Muscle layer of colon (tissue), 2 donors: Measurements from ENCODE around the gene CCDC12.

Experiments
- H3K27ac ChIP-seq: one replicate; pipeline ENCODE4 v1.7.0; 2013; ENCODE audit warnings: low read depth, mild to moderate bottlenecking, low read length, moderate library complexity
- H3K27me3 ChIP-seq, 2 donors: one replicate each; pipeline ENCODE4 v1.7.0; 2013; ENCODE audit warnings: low read length in 2 of 2, mild to moderate bottlenecking in 2 of 2; ENCODE audit not compliant: insufficient read depth in 2 of 2, control insufficient read depth in 1 of 2
- H3K36me3 ChIP-seq: one replicate; pipeline ENCODE4 v1.7.0; 2013; ENCODE audit warnings: mild to moderate bottlenecking, low read length; ENCODE audit not compliant: insufficient read depth
- H3K4me1 ChIP-seq: one replicate; pipeline ENCODE4 v1.7.0; 2013; ENCODE audit warnings: mild to moderate bottlenecking, low read length; ENCODE audit not compliant: insufficient read depth
- H3K4me3 ChIP-seq, 2 donors: one replicate each; pipeline ENCODE4 v1.7.0; 2013; ENCODE audit warnings: low read length in 2 of 2, low read depth in 1 of 2, mild to moderate bottlenecking in 1 of 2, moderate library complexity in 1 of 2
- H3K9ac ChIP-seq: one replicate; pipeline ENCODE4 v1.7.0; 2013; ENCODE audit warnings: low read length
- H3K9me3 ChIP-seq: one replicate; pipeline ENCODE4 v1.7.0; 2013; ENCODE audit warnings: mild to moderate bottlenecking, low read length
- donor health status: abdominal sarcoma.
- donor health status: Adenocarcinoma of cecum.

The CCDC12 gene

DNA sequence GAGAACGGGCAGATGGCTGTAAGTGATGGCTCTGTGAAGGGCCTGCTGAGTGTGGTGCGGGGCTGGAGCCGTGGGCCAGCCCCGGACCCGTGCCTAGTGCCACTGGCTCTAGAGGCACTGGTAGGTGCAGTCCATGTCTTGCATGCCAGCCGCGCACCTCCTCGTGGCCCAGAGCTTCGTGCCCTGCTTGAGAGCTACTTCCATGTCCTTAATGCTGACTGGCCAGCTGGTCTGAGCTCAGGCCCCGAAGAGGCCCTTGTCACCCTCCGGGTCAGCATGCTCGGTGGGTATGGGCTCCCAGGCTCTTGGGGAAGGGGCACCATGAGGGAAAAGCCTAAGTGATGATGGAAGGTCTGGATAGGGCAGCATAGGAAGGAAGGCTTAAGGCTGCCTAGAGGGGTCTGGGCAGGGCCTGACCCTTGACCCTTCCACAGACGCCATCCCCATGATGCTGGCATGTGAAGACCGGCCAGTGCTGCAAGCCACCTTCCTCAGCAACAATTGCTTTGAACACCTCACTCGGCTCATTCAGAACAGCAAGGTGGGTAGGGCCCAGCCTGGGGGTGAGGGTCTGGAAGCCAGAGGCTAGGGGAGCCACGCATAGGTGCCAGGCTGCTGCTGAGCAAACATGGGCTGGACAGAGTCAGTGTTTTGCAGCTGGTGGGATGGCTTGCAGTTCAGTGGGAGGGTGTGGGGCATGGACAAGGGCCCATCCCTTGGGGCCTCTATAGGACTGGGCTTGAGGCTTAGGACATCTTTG lies 15.0 kb upstream of the CCDC12 start:
- Histone ChIP-seq H3K4me1 (peaks cover 4% of the 10 kb centered on the region), H3K36me3 (no peaks in the 10 kb centered on the region), H3K4me3 (no peak overlapping the region), H3K27me3 (no peaks in the 10 kb centered on the region), H3K9ac (no peak overlapping the region), H3K27ac (no peak overlapping the region), H3K9me3 (no peaks in the 10 kb centered on the region)

DNA sequence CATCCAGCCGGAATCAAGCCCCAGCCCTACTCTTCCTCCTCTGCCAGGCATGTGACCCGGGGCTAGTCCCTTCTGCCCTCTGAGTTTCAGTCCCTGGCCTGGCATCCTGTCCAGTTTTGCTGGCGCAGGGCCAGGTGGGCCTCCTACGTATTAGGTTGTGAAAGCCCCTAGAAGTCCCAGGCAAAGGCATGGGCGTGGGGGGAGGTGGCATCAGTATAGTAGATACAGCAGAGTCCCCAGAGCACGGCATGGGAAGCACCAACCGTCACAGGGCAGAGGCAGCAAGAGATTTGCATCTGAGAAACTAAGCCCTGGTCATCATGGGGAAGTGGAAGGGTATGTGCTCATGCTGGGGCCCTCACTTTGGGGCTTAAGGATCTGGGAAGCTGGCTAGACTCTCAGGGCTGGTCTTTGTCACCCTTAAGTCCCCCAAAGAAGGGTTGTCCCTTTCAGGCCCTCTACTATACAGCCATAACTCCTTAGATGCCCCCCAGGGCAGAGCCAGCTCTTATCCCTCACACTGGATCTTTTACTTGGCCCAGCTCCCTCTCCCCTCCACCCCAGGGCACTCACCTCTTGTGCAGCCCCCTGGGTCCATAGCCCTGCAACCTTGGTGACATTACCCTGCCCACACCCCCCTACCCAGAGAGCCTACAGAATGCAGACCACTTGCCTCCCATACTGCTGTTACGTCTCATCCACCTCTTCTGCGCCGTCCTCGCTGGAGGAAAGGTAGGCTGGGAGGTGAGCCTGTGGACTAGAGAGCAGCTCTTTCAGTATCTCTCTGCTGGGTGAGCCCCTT lies 14.2 kb upstream of the CCDC12 start:
- no peak overlapping the region for H3K27ac ChIP-seq

DNA sequence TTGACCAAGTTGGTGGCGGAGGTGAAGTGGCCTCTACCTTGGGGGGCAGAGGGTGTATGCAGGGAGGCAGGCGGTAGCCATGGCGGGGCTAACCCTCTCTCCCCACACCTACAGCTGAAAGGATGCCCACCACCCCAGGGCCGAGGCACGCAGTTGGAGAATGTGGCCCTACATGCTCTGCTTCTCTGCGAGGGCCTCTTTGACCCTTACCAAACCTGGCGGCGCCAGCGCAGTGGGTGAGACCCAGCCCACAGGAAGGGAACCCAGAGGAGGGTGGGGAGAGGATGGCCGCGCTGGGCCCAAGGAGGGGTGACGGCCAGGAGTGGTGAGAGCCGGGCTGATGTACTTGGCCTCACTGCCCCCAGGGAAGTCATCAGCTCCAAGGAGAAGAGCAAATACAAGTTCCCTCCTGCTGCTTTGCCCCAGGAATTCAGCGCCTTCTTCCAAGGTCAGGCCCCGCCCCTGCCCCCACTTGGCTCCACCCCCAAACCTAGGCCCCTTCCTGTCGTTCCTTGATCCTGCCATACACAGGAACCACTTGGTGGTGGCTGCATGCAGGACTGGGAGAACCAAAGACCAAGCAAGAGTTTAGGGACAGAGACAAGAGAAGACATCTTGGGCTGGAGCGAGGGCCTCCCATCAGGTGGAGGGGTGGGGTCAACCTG lies 12.7 kb upstream of the CCDC12 start:
- no peaks in the 10 kb centered on the region for H3K9me3 ChIP-seq
- no peaks in the 10 kb centered on the region for H3K27me3 ChIP-seq
- no peaks in the 10 kb centered on the region for H3K36me3 ChIP-seq
- no peak overlapping the region for H3K4me3 ChIP-seq
- H3K9ac ChIP-seq, result no peak overlapping the region
- peaks cover 4% of the 10 kb centered on the region for H3K4me1 ChIP-seq
- no peak overlapping the region for H3K27ac ChIP-seq

More for the DNA sequence above, 14.2 kb upstream of the CCDC12 start:
- H3K9me3 ChIP-seq, result no peaks in the 10 kb centered on the region
- H3K9ac ChIP-seq, result no peak overlapping the region
- no peaks in the 10 kb centered on the region for H3K36me3 ChIP-seq
- no peak overlapping the region for H3K4me3 ChIP-seq
- peaks cover 4% of the 10 kb centered on the region for H3K4me1 ChIP-seq
- H3K27me3 ChIP-seq, result no peaks in the 10 kb centered on the region

DNA sequence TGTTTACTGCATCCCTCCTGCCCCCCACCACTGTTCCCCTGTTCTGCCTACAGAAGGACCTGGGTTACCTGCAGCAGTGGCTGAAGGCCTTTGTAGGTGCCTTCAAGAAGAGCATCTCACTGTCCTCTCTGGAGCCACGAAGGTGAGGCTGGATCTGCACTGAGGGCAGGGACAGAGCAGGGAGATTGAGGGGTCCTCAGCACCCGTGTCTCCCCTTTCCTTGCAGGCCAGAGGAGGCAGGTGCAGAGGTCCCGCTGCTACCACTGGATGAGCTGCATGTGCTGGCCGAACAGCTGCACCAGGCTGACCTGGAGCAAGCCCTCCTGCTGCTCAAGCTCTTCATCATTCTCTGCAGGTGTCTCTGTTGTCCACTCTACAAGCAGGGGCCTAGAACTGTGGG lies 12.1 kb upstream of the CCDC12 start:
- Histone ChIP-seq H3K36me3 (no peaks in the 10 kb centered on the region), H3K9ac (no peak overlapping the region), H3K27me3 (no peaks in the 10 kb centered on the region), H3K27ac (no peak overlapping the region), H3K4me3 (no peak overlapping the region), H3K9me3 (no peaks in the 10 kb centered on the region), H3K4me1 (peaks cover 4% of the 10 kb centered on the region)

DNA sequence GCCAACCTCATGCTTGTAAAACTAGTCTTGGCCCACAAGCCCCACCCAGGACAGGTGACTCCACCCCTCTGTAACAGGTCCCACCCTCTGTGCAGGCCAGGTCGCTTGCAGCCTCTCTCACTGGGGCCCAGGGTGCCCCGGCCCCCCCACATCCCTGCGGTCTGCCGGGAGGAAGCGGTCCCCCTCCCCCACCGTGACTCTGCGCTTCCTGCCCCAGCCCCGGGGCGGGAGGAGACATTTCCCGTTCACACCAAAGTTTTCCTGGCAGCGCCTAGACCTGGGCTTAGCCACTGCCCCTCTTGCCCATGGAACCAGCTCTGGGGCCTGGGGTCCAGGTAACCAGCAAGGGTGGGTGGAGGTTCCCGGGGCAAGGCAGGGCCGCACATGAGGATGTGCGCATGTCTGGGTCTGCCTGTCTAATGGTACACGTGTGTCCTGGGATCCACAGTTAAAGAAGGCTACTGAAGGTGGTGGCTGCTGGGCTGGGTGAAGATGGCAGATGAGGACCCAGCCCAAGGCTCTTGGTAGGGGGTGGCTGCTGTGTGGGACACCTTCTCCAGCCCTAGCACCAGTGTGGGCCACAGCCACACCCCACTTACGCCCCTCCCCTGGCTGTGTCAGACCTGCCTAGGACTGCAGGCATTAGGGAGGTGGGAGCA lies 11.3 kb upstream of the CCDC12 start:
- Histone ChIP-seq H3K27ac (no peak overlapping the region), H3K4me1 (peaks cover 4% of the 10 kb centered on the region), H3K36me3 (no peaks in the 10 kb centered on the region), H3K9ac (no peak overlapping the region), H3K4me3 (no peak overlapping the region), H3K9me3 (no peaks in the 10 kb centered on the region), H3K27me3 (no peaks in the 10 kb centered on the region)

DNA sequence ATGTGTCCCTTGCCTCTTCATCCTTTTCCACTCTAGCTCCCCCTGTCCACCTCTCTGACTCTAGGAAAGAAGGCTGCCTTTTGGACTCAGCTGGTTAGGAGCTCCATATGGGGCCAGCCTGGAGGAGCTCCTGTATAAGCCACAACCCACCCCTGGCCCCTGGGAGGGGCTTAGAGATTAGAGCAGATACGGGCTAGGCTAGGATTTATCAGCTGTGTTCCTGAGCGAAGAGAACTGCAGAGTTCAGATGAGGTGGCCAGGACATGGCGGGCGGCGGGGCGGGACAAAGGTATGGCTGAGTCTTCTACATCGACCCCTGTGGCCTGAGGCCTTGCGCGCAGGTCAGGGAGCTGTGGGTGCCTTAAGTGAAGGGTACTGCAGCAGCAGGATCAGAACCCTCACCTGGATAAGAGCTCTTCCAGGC lies 10.8 kb upstream of the CCDC12 start:
- Histone ChIP-seq H3K4me3 (no peak overlapping the region), H3K27ac (no peak overlapping the region), H3K9me3 (no peaks in the 10 kb centered on the region), H3K4me1 (peaks cover 4% of the 10 kb centered on the region), H3K36me3 (no peaks in the 10 kb centered on the region), H3K27me3 (no peaks in the 10 kb centered on the region), H3K9ac (no peak overlapping the region)

DNA sequence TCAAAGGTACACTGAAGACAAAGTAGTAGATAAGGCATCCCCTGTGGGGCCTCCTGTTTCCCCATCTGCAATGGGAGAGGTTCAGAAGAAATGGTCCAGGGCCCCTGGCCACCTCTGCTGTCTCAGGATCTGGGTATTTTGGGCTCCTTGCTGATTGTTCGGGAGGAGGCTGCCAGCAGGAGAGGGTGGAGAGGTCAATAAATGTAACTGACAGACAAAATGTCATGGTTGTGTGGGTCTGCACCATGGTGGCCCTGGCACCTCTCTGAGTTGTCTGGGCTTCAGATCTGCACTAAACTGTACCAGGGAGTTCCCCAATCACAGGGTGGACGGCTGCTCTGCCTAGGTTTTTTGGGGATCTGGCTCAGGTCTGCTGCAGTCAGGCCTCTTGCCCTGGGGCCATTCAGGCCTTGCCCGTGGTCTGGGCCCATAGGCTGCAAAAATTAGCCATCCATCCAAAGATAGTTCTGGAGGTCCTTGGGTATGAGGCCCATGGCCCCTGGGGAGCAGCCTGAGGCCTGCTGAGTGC lies 10.3 kb upstream of the CCDC12 start:
- Histone ChIP-seq H3K9me3 (no peaks in the 10 kb centered on the region), H3K27ac (no peak overlapping the region), H3K36me3 (no peaks in the 10 kb centered on the region), H3K9ac (no peak overlapping the region), H3K4me3 (no peak overlapping the region), H3K4me1 (peaks cover 5% of the 10 kb centered on the region), H3K27me3 (no peaks in the 10 kb centered on the region)

DNA sequence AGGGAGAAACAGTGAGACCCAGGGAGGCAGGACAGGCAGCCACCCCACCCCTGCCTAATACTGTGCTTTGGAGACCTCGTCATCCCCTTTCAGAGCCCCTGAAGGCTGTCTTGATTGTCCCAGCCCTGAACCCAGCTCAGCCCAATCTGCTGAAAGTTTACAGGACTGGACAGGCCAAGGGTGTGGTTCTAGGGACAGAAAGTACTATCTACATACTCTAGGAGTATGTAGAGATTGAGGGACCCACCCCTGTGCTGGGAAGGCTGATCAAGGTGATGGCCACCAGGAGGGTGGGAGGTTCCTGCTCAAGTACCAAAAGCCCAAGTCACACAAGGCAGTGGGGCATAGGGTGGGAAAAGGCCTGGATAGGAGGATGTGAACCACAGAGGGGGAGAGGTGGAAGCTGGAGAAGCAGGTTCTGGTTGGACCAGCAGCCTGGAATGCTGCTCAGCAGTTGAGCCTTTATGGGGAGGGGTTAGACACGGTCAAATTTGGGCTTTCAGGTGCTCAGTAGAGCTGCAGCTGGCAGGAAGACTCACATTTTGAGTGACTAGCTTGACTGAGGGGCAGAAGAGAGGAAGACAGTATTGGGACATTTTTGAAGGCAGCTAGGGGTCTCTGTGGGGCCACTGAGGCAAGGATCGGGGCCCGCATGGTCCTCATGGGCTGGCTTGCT lies 9.6 kb upstream of the CCDC12 start:
- Histone ChIP-seq H3K27ac (no peak overlapping the region), H3K4me3 (no peak overlapping the region), H3K4me1 (peaks cover 10% of the 10 kb centered on the region), H3K9me3 (no peaks in the 10 kb centered on the region), H3K27me3 (no peaks in the 10 kb centered on the region), H3K36me3 (no peaks in the 10 kb centered on the region), H3K9ac (no peak overlapping the region)

DNA sequence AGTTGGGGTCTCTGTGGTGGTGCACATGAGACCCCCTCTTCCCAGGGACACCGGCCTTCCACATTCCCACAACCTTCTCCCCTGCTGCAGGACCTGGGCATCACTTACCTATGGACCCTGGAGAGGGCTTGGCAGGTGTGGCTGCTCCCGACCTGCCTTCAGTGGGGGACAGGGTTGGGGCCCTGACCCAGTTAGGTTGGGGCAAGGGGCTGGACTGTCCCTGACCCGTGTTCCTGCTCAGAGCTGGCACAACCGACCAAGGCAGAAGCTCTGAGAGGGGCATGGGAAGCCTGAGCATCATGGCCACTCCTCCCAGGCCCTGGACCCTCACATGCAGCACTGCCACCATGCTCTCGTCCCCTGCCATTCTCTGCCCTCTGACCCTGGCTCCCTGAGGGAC lies 9.0 kb upstream of the CCDC12 start:
- H3K27ac ChIP-seq, result no peak overlapping the region
- no peaks in the 10 kb centered on the region for H3K9me3 ChIP-seq
- H3K4me1 ChIP-seq, result peaks cover 14% of the 10 kb centered on the region
- H3K36me3 ChIP-seq, result no peaks in the 10 kb centered on the region
- H3K9ac ChIP-seq, result no peak overlapping the region
- no peak overlapping the region for H3K4me3 ChIP-seq
- no peaks in the 10 kb centered on the region for H3K27me3 ChIP-seq

DNA sequence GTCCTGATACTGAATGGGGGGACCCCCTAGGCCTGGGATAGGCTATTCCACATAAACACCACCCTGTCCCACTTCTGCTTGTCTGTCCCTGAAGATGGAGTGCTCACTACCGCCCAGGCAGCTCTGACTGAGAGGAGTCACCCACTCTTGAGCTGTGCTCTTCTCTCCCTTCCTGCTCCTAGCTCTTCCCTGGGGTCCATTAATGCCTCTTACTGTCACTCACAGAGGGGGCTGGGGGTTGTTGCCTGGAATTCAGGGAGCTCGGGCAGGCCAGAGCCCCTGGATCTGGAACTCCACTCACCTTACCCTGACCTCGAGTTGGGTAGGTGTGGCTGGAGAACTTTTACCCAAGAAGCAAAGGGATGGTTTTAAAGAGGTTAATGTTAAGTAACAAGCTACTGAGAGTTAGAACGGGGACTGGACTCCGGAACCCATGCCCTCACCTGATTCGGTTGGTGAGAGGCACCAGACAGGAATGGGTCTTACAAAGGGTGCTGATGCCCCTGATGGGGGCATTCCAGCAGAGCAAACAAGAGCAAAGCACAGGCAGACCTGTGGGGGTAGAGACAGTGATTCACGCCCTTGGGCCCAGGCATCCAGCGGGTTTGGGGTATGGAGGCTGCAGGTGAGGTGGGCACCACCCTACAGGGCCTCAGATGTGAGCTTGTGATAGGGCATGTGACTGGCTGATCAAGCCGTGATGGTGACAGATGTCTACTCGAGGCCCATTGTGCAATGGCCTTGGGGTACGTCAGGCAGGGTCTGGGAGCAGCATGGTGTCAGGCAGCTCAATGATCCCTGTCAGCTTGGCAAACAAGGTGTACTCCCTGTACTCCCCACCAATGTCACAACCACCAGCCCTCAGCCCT lies 8.3 kb upstream of the CCDC12 start:
- H3K4me1 ChIP-seq, result peaks cover 16% of the 10 kb centered on the region
- H3K9me3 ChIP-seq, result no peaks in the 10 kb centered on the region
- H3K9ac ChIP-seq, result no peak overlapping the region
- H3K27ac ChIP-seq, result no peak overlapping the region
- no peaks in the 10 kb centered on the region for H3K27me3 ChIP-seq
- H3K4me3 ChIP-seq, result no peak overlapping the region
- no peaks in the 10 kb centered on the region for H3K36me3 ChIP-seq
